GM18508 (cell line): Measurements from ENCODE around the gene FRK.
"Not testable (repeated sequence)": the region's sequence is repeated elsewhere in the genome, so short reads cannot be mapped to it uniquely, and the experiment has no call there.

Experiments
- ATAC-seq: cut with Tn5 transposase; IDR thresholded peaks from one replicate; pipeline ENCODE4 v1.9.1; 2021; ENCODE audit warnings: moderate number of reproducible peaks; ENCODE audit not compliant: insufficient read depth, unreplicated experiment

Gene FRK

GRCh38 chr6:116060572-116061283 is at the start of gene FRK:
Gene FRK, minus strand, starts transcription at chr6:116060891. Its CDS starts 580 bp downstream, at chr6:116060311.
- ATAC-seq: no peak

GRCh38 chr6:116108836-116109235 is 48.1 kb upstream of the FRK start:
- ATAC-seq: no peak

- ATAC-seq: no peak
Observed at GRCh38 chr6:116106146-116106545, 45.5 kb upstream of the FRK start.

GRCh38 chr6:116105247-116105646 is 44.6 kb upstream of the FRK start:
- no peak for ATAC-seq

- no peak for ATAC-seq
Observed at GRCh38 chr6:116104636-116105035, 43.9 kb upstream of the FRK start.

GRCh38 chr6:116102873-116103272 is 42.2 kb upstream of the FRK start:
- no peak for ATAC-seq

GRCh38 chr6:116101790-116102189 is 41.1 kb upstream of the FRK start:
- ATAC-seq: no peak

GRCh38 chr6:116101302-116101718 is 40.6 kb upstream of the FRK start:
- no peak for ATAC-seq

- peak; percentile 63 for ATAC-seq
Observed at GRCh38 chr6:116100419-116101301, 40.0 kb upstream of the FRK start, which contains the start of gene NT5DC1. Gene NT5DC1, plus strand, starts transcription at chr6:116100853. Its CDS starts 78 bp downstream, at chr6:116100931.

- no peak for ATAC-seq
Observed at GRCh38 chr6:116099036-116099435, 38.3 kb upstream of the FRK start.

GRCh38 chr6:116096979-116097816 is 36.5 kb upstream of the FRK start:
- no peak for ATAC-seq

- not testable (repeated sequence) for ATAC-seq
Observed at GRCh38 chr6:116096048-116096759, 35.5 kb upstream of the FRK start.

- ATAC-seq: no peak
Observed at GRCh38 chr6:116094041-116094440, 33.4 kb upstream of the FRK start.

GRCh38 chr6:116090251-116090650 is 29.6 kb upstream of the FRK start:
- peak; percentile 64 for ATAC-seq

- no peak for ATAC-seq
Observed at GRCh38 chr6:116088946-116089345, 28.3 kb upstream of the FRK start.

GRCh38 chr6:116087437-116088027 is 26.8 kb upstream of the FRK start:
- peak; percentile 94 for ATAC-seq

GRCh38 chr6:116084284-116084683 is 23.6 kb upstream of the FRK start:
- no peak for ATAC-seq

- ATAC-seq: no peak
Observed at GRCh38 chr6:116083052-116083451, 22.4 kb upstream of the FRK start.

- ATAC-seq: no peak
Observed at GRCh38 chr6:116078945-116079344, 18.3 kb upstream of the FRK start.
